Nephron progenitor cell (in vitro differentiated cells): ENCODE data around the gene RNF213.

Source experiments
- DNase-seq: peaks from one replicate; pipeline ENCODE4 v3.0.0; 2021
- H3K27ac Mint-ChIP-seq: 2 replicates; pipeline ENCODE4 v1.8.0; 2021; ENCODE audit warnings: mild to moderate bottlenecking, moderate library complexity, mixed read lengths
- H3K27me3 Mint-ChIP-seq: 2 replicates; pipeline ENCODE4 v1.8.0; 2021; ENCODE audit warnings: mild to moderate bottlenecking, low read depth, mixed read lengths; ENCODE audit not compliant: poor library complexity
- H3K36me3 Mint-ChIP-seq: 2 replicates; pipeline ENCODE4 v1.8.0; 2021; ENCODE audit warnings: low read depth, mixed read lengths
- H3K4me1 Mint-ChIP-seq: 2 replicates; pipeline ENCODE4 v1.8.0; 2021; ENCODE audit warnings: mixed read lengths
- H3K4me3 Mint-ChIP-seq: 2 replicates; pipeline ENCODE4 v1.8.0; 2021; ENCODE audit warnings: mild to moderate bottlenecking, moderate library complexity, mixed read lengths
- H3K9me3 Mint-ChIP-seq: 2 replicates; pipeline ENCODE4 v1.8.0; 2021; ENCODE audit warnings: mild to moderate bottlenecking, moderate library complexity, mixed read lengths
- TF ChIP-seq, protein P1 (sequence below): fragments of 200-600 bp; sonication (generic); IDR thresholded peaks from 2 replicates; pipeline ENCODE4 v1.5.0; 2021; ENCODE audit warnings: antibody characterized with exemption

RNF213 gene

DNA sequence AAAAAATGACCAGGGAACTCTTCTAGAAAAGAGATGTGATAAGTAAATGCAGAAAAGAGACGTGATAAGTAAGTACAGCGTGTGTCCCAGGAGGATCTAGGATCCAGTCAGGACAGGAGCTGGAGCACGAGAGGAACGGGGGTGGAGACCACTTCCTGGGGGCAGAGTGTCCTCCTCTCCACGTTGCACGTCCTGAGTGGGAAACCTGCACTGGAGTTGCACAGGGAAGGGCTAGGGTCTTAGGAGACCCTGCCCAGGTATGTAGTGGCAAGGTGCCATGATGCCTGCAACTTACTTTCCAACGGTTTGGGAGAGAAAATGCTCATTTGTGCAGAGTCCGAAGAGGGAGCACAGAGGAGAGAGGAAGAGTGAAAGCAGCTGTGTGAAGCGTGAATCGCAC is 55.8 kb downstream of the RNF213 start:
- DNase-seq: no peak
- peaks cover 58% of the 10 kb centered on the region for H3K36me3 Mint-ChIP-seq
- H3K27ac Mint-ChIP-seq: peak overlapping the region; percentile 85
- no peak overlapping the region for H3K4me3 Mint-ChIP-seq
- peaks cover 4% of the 10 kb centered on the region for H3K9me3 Mint-ChIP-seq
- TF ChIP-seq, protein P1, sequence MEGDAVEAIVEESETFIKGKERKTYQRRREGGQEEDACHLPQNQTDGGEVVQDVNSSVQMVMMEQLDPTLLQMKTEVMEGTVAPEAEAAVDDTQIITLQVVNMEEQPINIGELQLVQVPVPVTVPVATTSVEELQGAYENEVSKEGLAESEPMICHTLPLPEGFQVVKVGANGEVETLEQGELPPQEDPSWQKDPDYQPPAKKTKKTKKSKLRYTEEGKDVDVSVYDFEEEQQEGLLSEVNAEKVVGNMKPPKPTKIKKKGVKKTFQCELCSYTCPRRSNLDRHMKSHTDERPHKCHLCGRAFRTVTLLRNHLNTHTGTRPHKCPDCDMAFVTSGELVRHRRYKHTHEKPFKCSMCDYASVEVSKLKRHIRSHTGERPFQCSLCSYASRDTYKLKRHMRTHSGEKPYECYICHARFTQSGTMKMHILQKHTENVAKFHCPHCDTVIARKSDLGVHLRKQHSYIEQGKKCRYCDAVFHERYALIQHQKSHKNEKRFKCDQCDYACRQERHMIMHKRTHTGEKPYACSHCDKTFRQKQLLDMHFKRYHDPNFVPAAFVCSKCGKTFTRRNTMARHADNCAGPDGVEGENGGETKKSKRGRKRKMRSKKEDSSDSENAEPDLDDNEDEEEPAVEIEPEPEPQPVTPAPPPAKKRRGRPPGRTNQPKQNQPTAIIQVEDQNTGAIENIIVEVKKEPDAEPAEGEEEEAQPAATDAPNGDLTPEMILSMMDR: no peak
- no peaks in the 10 kb centered on the region for H3K27me3 Mint-ChIP-seq
- peaks cover 4% of the 10 kb centered on the region for H3K4me1 Mint-ChIP-seq

DNA sequence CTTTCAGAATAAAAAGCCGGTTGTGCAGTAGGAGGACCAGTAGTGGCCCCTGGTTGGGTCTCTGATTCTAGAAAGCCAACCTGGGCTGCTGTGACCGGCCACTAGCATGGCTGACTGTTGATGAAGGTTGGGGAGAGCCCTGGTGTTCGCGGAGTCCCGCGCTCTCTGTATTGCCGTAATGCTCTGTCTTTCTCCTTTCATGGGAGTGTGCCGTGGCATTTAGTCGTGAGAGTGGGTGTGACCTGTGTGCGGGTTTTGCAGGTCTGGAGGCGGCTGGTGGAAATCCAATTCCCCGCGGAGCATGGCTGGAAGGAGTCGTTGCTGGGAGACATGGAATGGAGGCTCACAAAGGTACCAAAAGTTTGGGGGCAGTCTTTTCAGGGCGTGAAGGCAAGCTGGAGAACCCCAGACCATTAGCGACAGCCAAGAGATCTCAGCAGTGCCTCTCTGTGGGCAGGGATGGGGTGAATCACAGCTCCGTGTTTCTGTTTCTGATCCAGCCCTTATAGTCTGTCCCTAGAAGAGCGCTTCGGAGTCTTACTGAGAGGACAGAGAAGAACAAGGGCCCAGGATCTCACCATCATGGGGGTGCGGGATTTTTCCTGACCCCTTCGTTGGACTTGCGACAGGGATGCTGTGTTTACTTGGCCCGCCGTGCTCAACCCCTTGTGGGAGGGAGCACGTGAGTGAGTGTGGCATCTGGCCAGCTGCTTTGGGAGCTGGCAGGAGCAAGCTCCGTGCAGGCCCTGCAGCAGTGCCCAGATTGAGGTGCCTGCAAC is 56.5 kb downstream of the RNF213 start:
- TF ChIP-seq, protein P1: no peak
- H3K27ac Mint-ChIP-seq: peak overlapping the region; percentile 9
- H3K4me3 Mint-ChIP-seq: no peak overlapping the region
- H3K9me3 Mint-ChIP-seq: peaks cover 5% of the 10 kb centered on the region
- peaks cover 63% of the 10 kb centered on the region for H3K36me3 Mint-ChIP-seq
- no peak for DNase-seq
- peaks cover 4% of the 10 kb centered on the region for H3K4me1 Mint-ChIP-seq
- no peaks in the 10 kb centered on the region for H3K27me3 Mint-ChIP-seq

DNA sequence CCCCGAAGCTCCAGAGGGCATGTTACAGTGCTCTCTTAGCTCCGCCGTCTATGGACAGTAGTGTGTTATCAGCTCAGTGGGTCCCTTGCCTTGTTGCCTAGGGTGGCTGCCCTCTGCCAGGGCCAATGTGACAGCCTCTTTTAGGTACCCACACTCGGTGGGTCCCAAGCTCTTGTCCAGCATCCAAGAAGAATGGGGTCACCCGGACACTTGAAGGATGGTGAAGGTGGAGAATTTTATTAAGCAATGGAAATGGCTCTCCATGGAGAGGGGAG is 57.0 kb downstream of the RNF213 start:
- H3K4me3 Mint-ChIP-seq: no peak overlapping the region
- peaks cover 4% of the 10 kb centered on the region for H3K4me1 Mint-ChIP-seq
- no peak for DNase-seq
- H3K36me3 Mint-ChIP-seq: peaks cover 66% of the 10 kb centered on the region
- H3K27me3 Mint-ChIP-seq: no peaks in the 10 kb centered on the region
- peaks cover 8% of the 10 kb centered on the region for H3K9me3 Mint-ChIP-seq
- no peak overlapping the region for H3K27ac Mint-ChIP-seq
- TF ChIP-seq, protein P1: no peak

DNA sequence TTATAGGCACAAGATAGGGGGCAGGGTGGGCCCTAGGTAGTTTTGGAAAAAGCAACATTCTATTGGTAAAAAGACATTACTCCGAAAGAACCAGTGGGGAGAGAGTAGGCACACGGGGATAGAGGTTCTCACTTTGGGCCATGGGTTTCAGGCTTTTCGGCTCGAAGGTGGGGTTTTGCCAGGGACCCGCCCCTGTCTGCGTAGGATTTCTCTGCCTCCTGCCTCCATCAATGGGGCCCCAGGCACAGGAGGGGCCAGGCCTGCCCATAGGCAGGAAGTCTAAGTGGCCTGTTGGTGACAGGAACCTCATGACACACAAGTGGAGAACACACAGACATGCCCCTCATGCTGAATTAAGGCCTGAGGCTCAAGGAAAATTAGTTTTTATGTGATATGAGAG is 57.5 kb downstream of the RNF213 start:
- H3K36me3 Mint-ChIP-seq: peaks cover 66% of the 10 kb centered on the region

DNA sequence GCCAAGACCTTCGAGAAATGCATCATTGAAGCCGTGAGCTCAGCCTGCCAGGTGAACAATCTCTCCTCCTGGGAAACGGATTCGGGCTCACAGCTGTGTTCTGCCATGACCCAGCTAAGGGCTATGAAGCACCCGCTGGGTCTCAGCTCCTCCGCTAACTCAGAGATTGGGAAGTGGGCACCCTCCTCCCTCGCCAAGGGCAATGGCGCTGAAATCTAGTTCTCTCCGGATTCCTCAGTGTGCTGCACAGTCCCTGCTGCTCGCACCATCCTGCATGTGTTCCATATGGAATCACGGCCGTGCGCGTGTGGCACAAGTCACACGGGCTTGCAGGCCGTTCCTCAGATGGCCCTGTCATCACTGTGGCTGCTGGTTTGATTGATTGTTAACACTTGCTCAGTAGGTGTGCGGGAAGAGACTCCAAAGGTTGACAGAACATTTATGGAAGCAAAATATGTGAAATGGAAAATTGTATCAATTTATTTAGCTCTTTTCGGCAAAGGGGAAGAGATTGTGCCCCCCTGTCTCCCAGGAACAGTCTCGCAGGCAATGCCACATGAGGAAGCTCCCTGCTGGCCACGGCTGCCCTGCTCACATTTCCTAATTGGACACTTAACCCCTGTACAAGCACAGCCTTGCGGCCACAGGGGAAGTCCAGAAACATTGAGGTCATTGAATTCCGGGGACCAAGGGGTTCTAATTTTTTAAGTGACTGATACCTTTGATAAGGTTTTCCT is 58.8 kb downstream of the RNF213 start:
- Mint-ChIP-seq H3K9me3 (peaks cover 23% of the 10 kb centered on the region), H3K27me3 (no peaks in the 10 kb centered on the region), H3K36me3 (peaks cover 73% of the 10 kb centered on the region), H3K4me3 (no peak overlapping the region), H3K4me1 (peaks cover 4% of the 10 kb centered on the region), H3K27ac (peak overlapping the region; percentile 85)
- TF ChIP-seq, protein P1: no peak
- no peak for DNase-seq

More for the DNA sequence above, 57.5 kb downstream of the RNF213 start:
- Mint-ChIP-seq H3K27ac (no peak overlapping the region), H3K4me3 (no peak overlapping the region), H3K27me3 (no peaks in the 10 kb centered on the region), H3K9me3 (peaks cover 13% of the 10 kb centered on the region), H3K4me1 (peaks cover 4% of the 10 kb centered on the region)
- TF ChIP-seq, protein P1: no peak
- DNase-seq: no peak

DNA sequence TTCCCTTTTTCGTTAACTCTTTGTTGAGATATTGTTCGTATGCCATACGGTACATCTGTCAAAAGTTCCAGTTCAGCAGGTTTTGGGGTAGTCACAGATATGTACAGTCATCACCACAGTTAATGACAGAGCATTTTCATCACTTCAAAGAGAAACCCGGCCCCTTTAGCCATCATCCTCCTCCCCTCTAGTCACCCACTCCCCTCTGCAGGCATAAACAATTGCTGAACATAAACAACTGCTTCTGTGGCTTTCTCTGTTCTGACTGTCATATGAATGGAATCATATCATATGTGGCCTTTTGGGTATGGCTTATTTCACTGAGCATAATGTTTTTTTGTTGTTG is 59.3 kb downstream of the RNF213 start:
- Mint-ChIP-seq H3K4me1 (peaks cover 4% of the 10 kb centered on the region), H3K9me3 (peaks cover 23% of the 10 kb centered on the region), H3K27ac (peak overlapping the region; percentile 85), H3K36me3 (peaks cover 78% of the 10 kb centered on the region), H3K4me3 (no peak overlapping the region), H3K27me3 (no peaks in the 10 kb centered on the region)
- no peak for DNase-seq
- TF ChIP-seq, protein P1: no peak
